HuH-7.5 (cell line): ENCODE data around the gene EFR3B.
A peak's percentile ranks its signal among the peaks of the same experiment; 100 is the strongest.
"Not testable (repeated sequence)": the region's sequence is repeated elsewhere in the genome, so short reads cannot be mapped to it uniquely, and the experiment has no call there.

Experiments used
- DNase-seq: peaks from one replicate; pipeline ENCODE4 v3.0.0; 2011; ENCODE audit warnings: low spot score

The EFR3B gene

DNA sequence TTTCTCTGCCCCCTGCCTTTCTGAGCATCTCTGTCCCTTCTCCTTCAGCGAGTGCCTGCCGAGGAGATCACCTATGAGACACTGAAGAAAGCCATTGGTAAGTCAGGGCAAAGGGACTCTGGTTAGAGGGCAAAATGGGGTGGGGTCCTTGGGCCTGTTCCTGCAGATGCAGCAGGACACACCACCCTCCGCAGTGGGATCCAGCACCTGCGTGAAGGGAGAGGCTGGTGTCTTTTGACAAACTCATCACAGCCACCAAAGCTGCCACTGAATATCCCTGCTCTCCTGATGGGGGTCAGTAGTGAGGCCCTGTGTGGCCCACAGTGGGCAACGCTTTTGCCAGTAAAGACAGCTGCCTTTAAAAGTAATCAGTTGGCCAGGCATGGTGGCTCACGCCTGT is 107.8 kb downstream of the EFR3B start:
- no peak for DNase-seq

DNA sequence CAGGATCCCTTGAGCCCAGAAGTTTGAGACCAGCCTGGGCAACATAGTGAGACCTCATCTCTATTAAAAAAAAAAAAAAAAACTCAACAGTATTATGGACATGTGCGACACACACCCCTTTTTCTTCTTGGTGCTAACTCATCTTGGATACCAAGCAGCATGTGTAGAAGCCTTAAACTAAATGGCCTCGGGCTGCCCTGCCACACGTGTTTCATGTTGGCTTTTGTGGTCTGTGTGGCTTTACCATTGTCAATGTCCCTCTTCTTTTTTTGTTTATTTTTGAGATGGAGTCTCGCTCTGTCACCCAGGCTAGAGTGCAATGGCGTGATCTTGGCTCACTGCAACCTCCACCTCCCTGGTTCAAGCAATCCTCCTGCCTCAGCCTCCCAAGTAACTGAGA is 109.1 kb downstream of the EFR3B start:
- not testable (repeated sequence) for DNase-seq

DNA sequence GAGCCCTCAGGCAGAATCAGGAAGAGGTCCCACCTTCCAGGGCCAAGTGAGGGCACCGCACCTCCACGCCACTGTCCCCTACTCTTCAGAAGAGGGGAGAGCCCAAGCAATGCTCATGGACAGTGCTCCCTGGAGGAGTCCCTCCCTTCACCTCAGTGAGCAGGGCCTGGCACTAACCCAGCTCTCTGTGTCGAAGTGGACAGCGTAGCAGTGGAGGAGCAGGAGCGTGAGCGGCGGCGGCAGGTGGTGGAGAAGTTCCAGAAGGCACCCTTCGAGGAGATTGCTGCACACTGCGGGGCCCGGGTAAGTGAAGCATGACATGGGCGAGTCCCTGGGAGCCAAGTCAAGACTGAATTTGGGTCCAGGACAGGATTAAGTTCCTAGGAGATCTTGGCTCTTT is 109.8 kb downstream of the EFR3B start:
- no peak for DNase-seq

DNA sequence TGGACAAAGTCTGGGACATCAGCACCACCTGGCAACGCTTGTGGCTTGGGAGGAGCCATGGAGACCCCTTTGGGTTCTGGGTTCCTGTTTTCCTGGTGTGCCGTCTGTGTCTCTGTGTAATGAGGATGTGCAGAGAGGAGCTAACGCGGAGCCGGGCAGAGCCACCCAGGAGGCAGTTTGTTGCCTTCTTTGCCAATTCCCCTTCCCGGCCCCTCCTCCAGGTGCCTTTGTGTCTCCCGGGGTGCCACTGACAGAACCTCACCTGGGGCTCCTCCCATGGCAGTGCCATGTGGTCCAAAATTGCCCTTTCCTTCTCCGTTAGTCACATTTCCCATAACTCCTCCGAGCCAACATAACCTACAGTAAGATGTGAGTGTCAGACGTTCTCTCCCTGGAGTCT is 113.5 kb downstream of the EFR3B start:
- DNase-seq, result no peak

DNA sequence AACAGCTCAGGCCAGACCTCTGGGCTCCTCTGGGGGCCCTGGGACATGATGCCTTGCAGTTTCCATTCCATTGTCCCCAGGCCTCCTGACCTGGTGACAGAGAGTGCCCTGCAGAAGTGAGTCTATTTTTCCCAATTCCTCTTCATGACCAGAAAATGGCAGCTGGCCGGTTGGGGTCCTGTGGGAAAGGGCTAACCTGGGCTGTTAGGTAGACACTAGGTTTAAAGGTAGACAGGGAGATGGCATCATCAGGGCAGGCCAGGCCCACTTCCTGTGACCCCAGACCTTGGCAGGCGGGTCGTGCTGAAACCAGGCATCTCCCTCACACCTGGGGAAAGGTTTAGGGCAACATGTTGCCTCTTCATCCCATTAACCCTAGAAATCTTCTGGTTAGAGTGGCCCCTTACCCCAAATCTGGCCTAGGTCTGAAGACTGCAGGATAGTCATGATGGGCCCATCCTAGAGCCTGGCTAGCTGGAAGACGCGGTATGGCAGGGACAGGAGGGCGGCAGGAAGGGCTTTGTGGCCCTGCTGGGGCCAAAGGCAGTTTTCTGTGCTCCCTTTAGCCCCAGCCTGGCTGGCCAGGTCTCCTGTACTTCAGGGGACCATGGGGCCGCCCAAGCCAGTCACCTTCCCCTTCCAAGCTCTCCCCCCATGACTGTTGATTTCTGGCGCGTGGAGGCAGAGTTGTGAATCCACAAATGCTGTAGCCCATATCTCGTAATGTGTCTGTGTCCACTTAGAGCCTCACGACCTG is 116.4 kb downstream of the EFR3B start:
- DNase-seq, result no peak

DNA sequence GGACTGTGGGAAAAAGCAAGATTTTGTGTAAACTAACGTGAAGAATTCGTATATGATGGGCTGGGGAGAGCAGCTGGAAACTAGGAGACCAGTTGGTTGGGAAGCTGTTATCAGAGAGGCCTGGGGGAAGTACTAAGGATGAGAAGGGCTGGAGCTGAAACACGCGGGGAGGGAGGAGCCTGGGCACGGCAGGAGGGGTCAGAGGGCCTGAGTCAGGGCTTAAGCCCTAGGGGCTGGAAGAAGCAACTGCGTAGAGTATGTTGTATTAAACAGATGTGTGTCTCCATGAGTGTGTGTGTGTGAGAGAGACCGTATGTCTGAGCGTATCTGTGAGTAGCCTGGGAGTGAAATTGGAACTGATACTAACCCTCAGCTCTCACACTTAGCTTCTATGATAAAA is 118.1 kb downstream of the EFR3B start:
- peak; percentile 38 for DNase-seq

DNA sequence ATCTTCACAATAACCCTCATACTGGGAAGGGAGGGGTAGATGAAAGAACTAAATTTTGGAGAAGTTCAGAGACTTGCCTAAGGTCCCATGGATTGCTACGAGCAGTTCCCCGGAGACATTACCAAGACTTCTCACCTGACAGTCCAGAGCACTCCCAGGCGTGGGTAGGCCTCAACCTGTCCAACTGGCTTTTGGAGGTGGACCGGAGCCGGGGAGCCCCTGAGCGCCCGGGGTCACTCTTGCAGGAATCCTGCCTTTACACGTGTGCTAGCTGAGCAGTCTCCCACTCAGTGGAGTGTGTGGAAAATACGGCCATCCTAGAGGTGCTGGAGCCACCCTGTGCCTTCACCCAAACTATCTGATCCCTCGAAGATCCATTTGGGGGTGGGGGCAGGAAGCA is 118.5 kb downstream of the EFR3B start:
- no peak for DNase-seq

DNA sequence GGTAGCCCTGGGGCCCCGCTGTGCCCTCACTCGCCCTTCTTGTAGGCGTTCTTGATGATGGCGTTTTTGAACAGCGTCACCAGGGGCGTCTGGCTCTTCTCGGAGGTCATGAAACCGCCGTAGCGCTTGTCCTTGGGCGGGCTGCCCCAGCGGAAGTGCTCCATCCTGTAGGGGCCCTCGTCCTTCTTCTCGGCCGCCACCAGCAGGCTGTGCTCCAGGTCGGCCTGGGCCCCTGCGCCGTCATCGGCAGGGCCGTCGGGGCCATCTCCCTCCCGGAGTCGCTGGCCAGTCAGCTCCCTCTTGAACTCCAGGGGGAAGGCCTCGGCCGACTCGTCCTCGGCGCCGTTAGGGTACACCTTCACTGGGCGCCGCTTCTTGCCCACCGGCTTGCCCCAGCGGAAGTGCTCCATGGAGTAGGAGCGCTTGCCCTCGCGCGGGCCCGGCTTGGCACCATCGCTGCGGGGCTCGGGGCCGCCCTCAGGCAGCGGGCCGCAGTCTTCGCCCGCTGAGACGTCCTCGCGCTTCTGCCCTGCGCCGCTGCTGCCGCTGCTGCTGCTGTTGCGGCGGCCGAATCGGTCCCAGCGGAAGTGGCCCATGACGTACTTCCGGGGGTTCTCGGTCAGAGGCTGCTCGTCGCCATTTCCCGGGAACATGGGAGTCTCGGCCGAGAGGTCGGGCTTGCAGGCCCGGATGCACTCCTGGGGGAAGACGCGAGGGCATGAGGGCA is 119.3 kb downstream of the EFR3B start:
- DNase-seq, result no peak

DNA sequence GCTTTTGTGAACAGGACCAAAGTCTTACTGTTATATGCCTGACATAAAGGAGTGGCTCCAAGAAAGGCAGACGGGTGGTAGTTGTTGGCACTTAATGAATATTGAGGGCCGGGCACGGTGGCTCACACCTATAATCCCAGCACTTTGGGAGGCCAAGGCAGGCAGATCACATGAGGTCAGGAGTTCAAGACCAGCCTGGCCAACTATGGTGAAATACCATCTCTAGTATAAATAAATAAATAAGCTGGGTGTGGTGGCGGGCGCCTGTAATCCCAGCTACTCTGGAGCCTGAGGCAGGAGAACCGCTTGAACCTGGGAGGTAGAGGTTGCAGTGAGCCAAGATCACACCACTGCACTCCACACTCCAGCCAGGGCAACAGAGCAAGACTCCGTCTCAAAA is 120.2 kb downstream of the EFR3B start:
- DNase-seq, result not testable (repeated sequence)

DNA sequence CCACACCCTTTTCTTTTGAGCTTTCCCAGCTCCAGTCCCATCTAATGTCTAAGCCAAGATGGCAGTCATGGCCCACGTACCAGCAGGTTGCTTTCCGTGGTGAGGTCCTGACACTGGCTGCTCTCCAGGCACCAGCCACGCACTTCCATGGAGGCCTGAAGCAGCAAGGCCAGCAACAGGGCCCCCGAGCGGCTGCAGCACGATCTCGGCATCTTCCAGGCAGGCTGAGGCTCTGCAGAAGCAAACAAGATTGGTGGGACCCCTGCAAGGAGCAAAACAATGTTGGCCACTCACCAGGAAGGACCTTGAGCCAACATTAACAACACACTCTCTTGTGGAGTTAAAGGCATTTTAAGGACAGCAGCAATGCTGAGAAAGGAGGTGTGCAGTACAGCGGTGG is 122.7 kb downstream of the EFR3B start:
- DNase-seq, result no peak

DNA sequence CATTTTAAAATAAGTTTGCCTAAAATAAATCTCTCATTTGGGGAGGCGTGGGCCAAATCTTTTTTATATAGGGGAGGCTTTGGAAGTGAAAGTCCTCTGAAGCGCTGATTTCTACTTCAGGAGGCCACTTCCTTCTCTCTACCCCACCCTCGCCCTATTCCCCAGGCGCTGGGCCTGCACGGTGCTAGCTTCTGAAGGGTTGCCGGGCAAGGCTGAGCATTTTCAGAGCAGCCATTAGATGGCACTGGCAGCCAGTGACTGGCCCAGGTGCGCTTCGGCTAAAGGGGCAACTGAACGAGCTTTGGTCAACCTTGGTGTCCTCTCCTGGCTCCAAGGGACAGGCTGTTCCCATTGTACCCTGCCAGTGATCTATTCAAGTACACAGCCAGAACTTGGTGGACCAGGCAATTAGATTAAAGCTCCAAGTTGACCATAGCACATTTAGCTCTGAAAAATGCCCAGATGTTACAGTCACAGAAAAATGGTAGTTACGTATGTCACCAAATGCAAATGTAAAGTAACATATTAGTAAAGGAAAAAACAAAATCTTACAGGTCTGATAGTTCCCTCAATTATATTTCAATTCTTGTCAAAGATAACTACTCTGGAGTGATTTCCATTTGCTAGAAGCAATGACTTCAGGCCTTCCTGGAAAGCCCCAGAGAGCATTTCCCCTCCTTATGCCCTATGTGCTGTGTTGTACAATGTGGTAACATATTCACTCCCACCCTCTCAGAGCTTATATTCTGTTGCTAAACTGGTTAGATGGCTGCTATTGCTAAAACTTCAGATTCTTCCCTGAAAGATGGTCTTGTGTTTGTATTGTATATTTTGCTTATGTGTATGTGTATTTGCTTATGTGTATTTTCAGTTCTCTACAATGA is 124.4 kb downstream of the EFR3B start:
- DNase-seq, result peak; percentile 55

DNA sequence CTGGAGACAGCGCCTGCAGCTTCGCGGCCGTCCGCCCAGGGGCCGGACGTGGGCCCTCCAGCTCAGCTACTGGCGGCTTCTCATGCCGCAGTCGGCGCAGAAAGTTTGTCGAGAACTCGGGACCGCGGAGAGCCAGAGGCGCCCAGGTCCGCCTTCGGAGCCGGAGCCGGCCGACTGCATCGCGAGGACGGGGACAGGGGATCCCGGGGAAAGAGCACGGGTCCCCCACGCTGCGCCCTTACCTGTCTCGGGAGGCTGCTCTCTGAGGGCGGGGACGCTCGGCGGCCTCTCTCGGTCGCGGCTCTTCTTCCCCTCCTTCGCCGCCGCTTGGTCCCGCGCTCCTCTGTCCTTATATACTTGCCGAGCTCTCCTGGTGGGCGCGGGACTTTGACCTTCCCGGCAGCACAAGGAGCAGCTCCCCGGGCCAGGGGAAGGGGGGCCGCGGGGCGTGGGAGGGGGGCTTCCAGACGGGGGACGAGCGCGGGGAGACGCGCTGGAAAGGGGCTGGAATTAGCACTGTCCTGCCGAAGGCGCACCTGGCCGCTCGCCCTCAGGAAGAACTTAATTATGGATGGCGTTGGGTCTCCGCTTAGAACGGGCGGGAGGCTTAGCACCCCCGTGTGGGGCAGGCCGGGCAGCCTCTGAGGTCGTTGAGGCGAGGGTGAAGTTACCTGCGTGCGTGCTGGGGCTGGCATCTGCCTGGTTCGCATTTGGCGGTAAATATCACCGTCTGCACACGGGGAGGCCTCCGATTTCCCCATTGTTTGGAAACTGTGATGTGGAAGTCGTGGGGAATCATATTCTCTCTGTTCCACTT is 126.6 kb downstream of the EFR3B start, which contains the start of gene POMC:
TSS of gene POMC (minus strand) at position 325 of the 817 bp plus-strand sequence. CDS start 3,808 bp downstream, outside the sequence.
- peak; percentile 37 for DNase-seq

DNA sequence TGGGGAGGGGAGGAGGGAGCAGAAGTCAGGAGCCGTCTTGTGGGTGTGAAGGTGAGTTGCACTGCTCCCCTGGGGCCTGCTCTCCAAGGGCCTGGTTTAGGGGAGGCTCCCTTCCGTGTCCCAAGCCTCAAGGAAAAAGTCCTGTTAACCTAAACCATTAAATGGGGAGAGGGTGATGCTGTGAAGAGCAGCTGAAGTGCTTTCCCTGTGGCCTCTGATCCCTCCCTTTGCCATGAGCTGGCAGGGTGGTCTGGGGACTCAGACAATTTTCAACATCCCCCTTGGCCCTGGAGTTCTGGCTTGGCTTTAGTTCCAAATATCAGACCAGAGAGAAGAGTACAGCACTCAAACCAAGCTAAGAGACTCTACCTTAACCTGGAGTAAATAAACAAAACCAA is 127.2 kb downstream of the EFR3B start:
- no peak for DNase-seq

DNA sequence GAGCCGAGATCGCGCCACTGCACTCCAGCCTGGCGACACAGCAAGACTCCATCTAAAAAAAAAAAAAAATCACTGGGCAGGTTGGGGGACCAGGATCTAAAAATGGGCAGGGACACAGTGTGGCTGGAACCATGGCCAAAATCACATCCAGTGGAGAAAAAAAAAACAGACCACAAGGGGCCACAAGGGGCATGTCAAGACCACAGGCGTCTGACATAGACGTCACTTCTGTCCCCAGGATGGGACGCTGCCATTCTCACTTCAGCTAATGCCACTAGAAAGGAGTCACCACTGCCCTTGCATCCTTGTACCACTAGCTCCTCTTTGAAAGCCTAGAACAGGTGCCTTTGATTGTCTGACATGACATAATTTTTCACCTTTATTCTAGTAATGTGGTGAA is 129.0 kb downstream of the EFR3B start:
- DNase-seq, result no peak

DNA sequence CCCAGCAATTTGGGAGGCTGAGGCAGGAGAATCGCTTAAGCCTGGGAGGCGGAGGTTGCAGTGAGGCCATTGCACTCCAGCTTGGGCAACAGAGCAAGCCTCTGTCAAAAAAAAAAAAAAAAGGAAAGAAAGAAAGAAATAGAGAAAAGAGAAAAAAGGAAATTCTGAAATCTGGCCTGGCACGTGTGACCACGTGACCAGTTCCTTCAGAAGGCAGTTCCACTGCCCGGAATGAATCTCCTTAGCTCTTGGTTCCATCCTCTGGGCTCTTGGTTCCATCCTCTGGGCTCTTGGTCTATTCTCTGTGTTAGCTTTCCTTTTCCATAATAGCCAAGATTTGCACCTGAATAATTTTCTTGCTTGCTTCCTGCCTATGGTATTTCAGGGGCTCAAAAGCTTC is 131.8 kb downstream of the EFR3B start:
- no peak for DNase-seq

DNA sequence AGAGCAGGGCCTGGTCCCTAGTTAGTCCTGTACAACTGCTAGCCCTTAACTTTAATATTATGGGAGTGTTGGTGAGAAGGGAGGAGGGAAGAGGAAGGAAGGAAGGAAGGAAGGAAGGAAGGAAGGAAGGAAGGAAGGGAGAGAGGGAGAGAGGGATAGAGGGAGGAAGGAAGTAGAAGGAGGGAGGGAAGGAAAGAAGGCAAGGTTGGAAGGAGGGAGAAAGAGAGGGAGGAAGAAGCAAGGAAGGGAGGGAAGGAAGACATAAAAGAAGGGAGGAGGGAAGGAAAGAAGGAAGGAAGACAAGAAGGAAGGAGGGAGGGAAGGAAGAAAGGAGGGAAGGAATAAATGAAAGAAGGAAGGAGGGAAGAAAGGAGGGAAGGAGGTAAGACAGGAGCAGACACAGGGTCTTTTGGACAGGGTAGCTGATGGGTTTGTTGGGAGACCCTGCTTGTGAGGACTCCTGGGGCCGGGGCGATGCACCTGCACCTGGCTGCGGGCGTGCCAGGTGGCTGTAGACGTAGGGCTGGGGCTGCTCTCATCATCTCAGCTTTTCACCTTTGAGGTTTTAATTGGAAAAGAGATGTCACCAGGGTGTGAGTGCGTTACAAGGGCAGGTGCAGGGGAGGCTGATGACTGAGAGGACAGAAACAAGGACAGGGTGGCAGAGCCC is 132.5 kb downstream of the EFR3B start:
- DNase-seq, result no peak

DNA sequence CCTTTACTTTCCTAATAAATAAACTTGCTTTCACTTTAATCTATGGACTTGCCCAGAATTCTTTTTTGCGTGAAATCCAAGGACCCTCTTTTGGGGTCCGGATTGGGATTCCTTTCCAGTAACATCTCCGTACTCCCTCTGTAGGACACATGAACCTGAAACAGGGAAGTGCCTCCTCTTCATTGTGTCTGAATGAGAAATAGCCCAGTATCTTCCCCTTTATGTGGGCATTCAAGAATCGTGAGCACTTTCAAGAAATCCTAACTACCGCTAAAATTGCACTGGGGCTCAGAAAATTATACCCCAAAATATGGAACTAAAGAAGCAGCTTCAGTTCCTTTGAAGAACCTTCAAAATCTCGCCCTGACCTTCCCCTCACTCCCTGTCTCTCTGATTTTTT is 134.3 kb downstream of the EFR3B start:
- no peak for DNase-seq

DNA sequence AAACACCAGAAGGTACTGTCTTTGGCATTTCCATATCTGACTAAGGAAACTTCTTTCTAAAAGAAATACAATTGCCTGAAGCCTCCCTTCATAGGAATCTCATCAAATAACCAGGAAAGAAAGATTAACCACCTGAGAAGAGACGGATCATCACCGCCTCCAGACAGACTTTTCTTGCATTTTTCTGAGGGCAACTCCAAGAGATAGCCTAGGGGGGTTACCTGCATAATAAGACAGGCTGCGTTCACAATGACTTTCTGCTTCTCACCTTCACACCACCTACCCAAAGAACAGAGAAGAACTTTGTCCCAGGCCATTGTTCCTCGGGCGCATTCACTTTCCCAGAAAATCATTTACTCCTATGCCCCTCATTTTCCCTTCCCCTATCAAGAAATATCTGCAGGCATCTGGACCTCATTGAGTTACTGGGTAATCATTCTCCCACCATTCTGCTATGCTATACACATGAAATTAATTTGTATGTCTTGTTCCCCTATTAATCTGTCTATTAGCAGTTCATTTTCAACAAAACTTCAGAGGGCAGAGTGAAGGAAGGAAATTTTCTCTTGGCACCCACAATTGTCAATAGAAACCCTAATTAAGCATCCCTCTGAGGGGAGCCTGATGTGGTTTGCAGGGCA is 134.8 kb downstream of the EFR3B start:
- DNase-seq, result no peak

DNA sequence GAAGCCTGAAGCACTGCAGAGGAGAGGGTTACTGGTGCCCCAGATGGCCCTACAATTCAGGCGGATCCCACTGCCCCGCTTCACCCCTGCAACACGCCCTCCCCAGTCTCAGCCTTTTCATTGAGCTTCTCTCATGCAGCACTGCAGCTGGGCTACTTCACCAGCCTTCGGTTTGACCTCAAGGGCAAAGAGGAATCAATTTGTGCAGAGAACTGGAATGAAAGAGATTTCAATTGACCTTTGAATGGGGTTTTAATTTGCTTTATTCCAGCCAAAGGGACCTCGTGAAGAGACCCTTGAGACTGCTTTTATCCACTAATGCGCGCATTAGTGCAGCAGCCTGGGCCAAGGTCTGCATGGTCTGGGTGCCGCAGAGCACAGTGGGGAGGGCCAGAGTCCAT is 135.3 kb downstream of the EFR3B start:
- DNase-seq, result no peak

DNA sequence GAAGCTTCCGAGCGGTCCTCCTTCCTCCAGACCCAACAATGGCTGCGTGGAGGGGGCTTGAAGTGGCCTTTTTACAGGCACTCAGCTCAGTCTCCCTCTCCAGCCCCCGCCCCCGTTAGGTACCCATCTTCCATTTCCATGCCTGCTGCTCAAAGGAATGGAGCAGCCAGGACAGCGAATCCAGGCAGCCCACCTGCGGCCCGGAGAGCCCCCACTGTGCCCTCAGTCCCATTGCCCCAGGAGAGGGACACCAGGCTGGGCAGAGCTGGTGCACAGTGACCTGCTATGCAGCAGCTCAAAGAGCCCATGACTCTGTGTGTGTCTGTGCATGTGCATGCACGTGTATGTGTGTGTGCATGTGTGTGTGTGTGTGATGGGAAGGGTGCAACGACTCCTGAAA is 137.1 kb downstream of the EFR3B start:
- no peak for DNase-seq

DNA sequence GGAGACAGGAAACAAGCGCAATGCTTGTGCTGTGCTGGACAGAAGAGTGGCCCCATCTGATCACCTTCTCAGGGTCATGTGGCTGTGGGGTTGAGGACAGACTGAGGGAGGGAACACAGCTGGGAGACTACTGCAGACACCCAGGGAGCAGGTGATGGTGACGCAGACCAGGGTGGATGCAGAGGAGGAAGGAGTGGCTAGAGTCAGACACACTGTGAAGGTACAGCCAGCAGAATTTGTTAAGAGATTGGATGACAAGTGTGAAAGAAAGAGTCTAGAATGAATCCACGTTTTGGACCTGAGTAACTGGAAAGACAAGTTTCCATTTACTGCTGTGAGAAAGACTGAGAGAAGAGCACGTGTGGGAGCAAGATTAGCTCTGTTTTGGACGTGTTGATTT is 142.4 kb downstream of the EFR3B start:
- no peak for DNase-seq
